Thymus (tissue), 11 donors: ENCODE measurements around the gene KARS1. TPM values are rescaled to one million over a fixed set of nuclear protein-coding genes. Genes with fewer than 3 reads are reported as not detected.
"Not testable (repeated sequence)": the region's sequence is repeated elsewhere in the genome, so short reads cannot be mapped to it uniquely, and the experiment has no call there.

Experiments
- DNase-seq, 9 donors: peaks; one replicate each; pipeline ENCODE4 v3.0.0-alpha.2; 2013; ENCODE audit warnings: low spot score in 9 of 9, low read depth in 6 of 9, missing footprints in 1 of 9
- H3K27ac ChIP-seq, 2 donors: one replicate each; pipeline ENCODE4 v1.5.1; 2013; ENCODE audit warnings: control low read depth in 1 of 2, low read depth in 1 of 2, low read length in 1 of 2, mild to moderate bottlenecking in 1 of 2, moderate library complexity in 1 of 2
- H3K27me3 ChIP-seq, 2 donors: one replicate each; pipeline ENCODE4 v1.5.1; 2013; ENCODE audit warnings: low read length in 1 of 2; ENCODE audit not compliant: control insufficient read depth in 2 of 2, insufficient read depth in 1 of 2
- H3K36me3 ChIP-seq, 2 donors: one replicate each; pipeline ENCODE4 v1.5.1; 2013; ENCODE audit warnings: low read length in 1 of 2, mild to moderate bottlenecking in 1 of 2, moderate library complexity in 1 of 2; ENCODE audit not compliant: control insufficient read depth in 2 of 2, insufficient read depth in 2 of 2
- H3K4me1 ChIP-seq, 2 donors: one replicate each; pipeline ENCODE4 v1.5.1; 2013; ENCODE audit warnings: low read length in 2 of 2; ENCODE audit not compliant: control insufficient read depth in 2 of 2, insufficient read depth in 2 of 2
- H3K4me3 ChIP-seq, 2 donors: one replicate each; pipeline ENCODE4 v1.5.1; 2013; ENCODE audit warnings: low read length in 2 of 2, control low read depth in 1 of 2, mild to moderate bottlenecking in 1 of 2
- H3K9me3 ChIP-seq, 2 donors: one replicate each; pipeline ENCODE4 v1.5.1; 2013; ENCODE audit warnings: low read length in 1 of 2, mild to moderate bottlenecking in 1 of 2; ENCODE audit not compliant: control insufficient read depth in 2 of 2, insufficient read depth in 1 of 2
- WGBS: extraction: QIAGEN DNeasy Blood & Tissue Kit; methylation state at CpG from one replicate; pipeline ENCODE4 v1.1.7; 2013; 5-methylcytosine and 5-hydroxymethylcytosine counted together
- polyA plus RNA-seq: library from polyadenylated mRNA; stranded (reverse); fragments of 200-250 nt; gene quantifications from one replicate; pipeline ENCODE4 v1.2.3, GENCODE V29; 2013
- total RNA-seq: library from RNA; stranded (reverse); fragments of 120-200 nt; gene quantifications from one replicate; pipeline ENCODE4 v1.2.4, GENCODE V29; 2013
- donor health status: healthy.

The KARS1 gene
- total and polyA plus RNA-seq, 2 donors = 88.3 to 149 TPM

GRCh38 chr16:75599452-75600277, 47.8 kb downstream of the KARS1 start:
- H3K27ac ChIP-seq = no peak overlapping the region
- no peak overlapping the region for H3K4me3 ChIP-seq
- no peaks in the 10 kb centered on the region for H3K27me3 ChIP-seq
- no peak for DNase-seq
- no peaks in the 10 kb centered on the region for H3K4me1 ChIP-seq
- 99% methylated on average over 6 of the region's 6 CpGs for WGBS
- H3K36me3 ChIP-seq = peaks cover 45 to 55% of the 10 kb centered on the region in 2 donors
- no peaks in the 10 kb centered on the region for H3K9me3 ChIP-seq

GRCh38 chr16:75593825-75594820, 53.3 kb downstream of the KARS1 start:
- Histone ChIP-seq H3K9me3 (no peaks in the 10 kb centered on the region), H3K27me3 (no peaks in the 10 kb centered on the region), H3K36me3 (peaks cover 14 to 18% of the 10 kb centered on the region in 2 donors), H3K4me1 (peaks cover 0 to 5% of the 10 kb centered on the region in 2 donors), H3K27ac (no peak overlapping the region), H3K4me3 (no peak overlapping the region)
- DNase-seq = peak in 4 of 9 donors; percentile 6 to 46 (median 16)
- WGBS = 62% methylated on average over 17 of the region's 17 CpGs

GRCh38 chr16:75593308-75593707, 54.2 kb downstream of the KARS1 start:
- H3K27me3 ChIP-seq = no peaks in the 10 kb centered on the region
- H3K4me1 ChIP-seq = peaks cover 0 to 5% of the 10 kb centered on the region in 2 donors
- no peak overlapping the region for H3K27ac ChIP-seq
- no peak overlapping the region for H3K4me3 ChIP-seq
- no peaks in the 10 kb centered on the region for H3K9me3 ChIP-seq
- 98% methylated on average over 6 of the region's 6 CpGs for WGBS
- no peak for DNase-seq
- peaks cover 12 to 18% of the 10 kb centered on the region in 2 donors for H3K36me3 ChIP-seq

- not testable (repeated sequence) for H3K4me3 ChIP-seq, H3K9me3 ChIP-seq, DNase-seq, H3K4me1 ChIP-seq, H3K27ac ChIP-seq, H3K27me3 ChIP-seq
- WGBS = 93% methylated on average over 7 of the region's 9 CpGs
- H3K36me3 ChIP-seq = peaks cover 1 to 10% of the 10 kb centered on the region in 2 donors
Measured at GRCh38 chr16:75591927-75592326, 55.5 kb downstream of the KARS1 start.

- Histone ChIP-seq H3K4me3 (no peak overlapping the region), H3K27ac (peak overlapping the region in 1 of 2 donors; percentile 41), H3K36me3 (peaks cover 4 to 8% of the 10 kb centered on the region in 2 donors), H3K4me1 (peaks cover 0 to 5% of the 10 kb centered on the region in 2 donors), H3K27me3 (no peaks in the 10 kb centered on the region), H3K9me3 (no peaks in the 10 kb centered on the region)
- WGBS = 96% methylated on average over 8 of the region's 8 CpGs
- DNase-seq = no peak
Measured at GRCh38 chr16:75590920-75591843, 56.3 kb downstream of the KARS1 start.

- H3K27ac ChIP-seq = no peak overlapping the region
- DNase-seq = no peak
- no peak overlapping the region for H3K4me3 ChIP-seq
- no peaks in the 10 kb centered on the region for H3K9me3 ChIP-seq
- WGBS = 97% methylated on average over 3 of the region's 3 CpGs
- no peaks in the 10 kb centered on the region for H3K27me3 ChIP-seq
- peaks cover 0 to 3% of the 10 kb centered on the region in 2 donors for H3K4me1 ChIP-seq
- H3K36me3 ChIP-seq = peaks cover 4 to 5% of the 10 kb centered on the region in 2 donors
Measured at GRCh38 chr16:75589306-75589705, 58.2 kb downstream of the KARS1 start.

- Histone ChIP-seq H3K4me1 (no peaks in the 10 kb centered on the region), H3K4me3 (no peak overlapping the region), H3K27me3 (no peaks in the 10 kb centered on the region), H3K27ac (no peak overlapping the region), H3K36me3 (peaks cover 0 to 4% of the 10 kb centered on the region in 2 donors), H3K9me3 (no peaks in the 10 kb centered on the region)
- DNase-seq = no peak
- WGBS = 98% methylated on average over 4 of the region's 4 CpGs
Measured at GRCh38 chr16:75588716-75589115, 58.7 kb downstream of the KARS1 start.

GRCh38 chr16:75584108-75584507, 63.4 kb downstream of the KARS1 start:
- H3K36me3 ChIP-seq = peaks cover 4 to 11% of the 10 kb centered on the region in 2 donors
- no peaks in the 10 kb centered on the region for H3K9me3 ChIP-seq
- H3K4me1 ChIP-seq = no peaks in the 10 kb centered on the region
- no peak for DNase-seq
- no peak overlapping the region for H3K4me3 ChIP-seq
- WGBS = 93% methylated on average over 3 of the region's 3 CpGs
- no peak overlapping the region for H3K27ac ChIP-seq
- H3K27me3 ChIP-seq = no peaks in the 10 kb centered on the region
